Panc1 (cell line): Measurements from ENCODE around the gene PER2. TPM values are rescaled to one million over a fixed set of nuclear protein-coding genes. Genes with fewer than 3 reads are reported as not detected.

Source experiments
- ATAC-seq: fragments of 200-7000 bp; cut with Tn5 transposase; 2 replicates; pipeline ENCODE4 v1.9.1; 2020; ENCODE audit warnings: mild to moderate bottlenecking, moderate library complexity
- BruUV-seq: library from RNA; stranded (reverse); fragments of 400-500 nt; replicated peaks from 2 replicates; lab custom pipeline; 2021; lab: Mats Ljungman, UMichigan
- CTCF ChIA-PET: fragments of 300-600 bp; sonication (Branson Sonifier 250); formaldehyde crosslinking; loops from one replicate; lab custom pipeline; 2022; ENCODE audit warnings: antibody characterized with exemption; lab: Charles Lee
- POLR2A ChIA-PET: fragments of 300-600 bp; sonication (Branson Sonifier 250); formaldehyde crosslinking; loops from one replicate; lab custom pipeline; 2022; ENCODE audit warnings: antibody characterized with exemption; lab: Charles Lee
- DNase-seq: peaks from one replicate; pipeline ENCODE4 v3.0.0-alpha.2; 2010; ENCODE audit warnings: low read depth, low spot score
- H3K27ac ChIP-seq: 2 replicates; pipeline ENCODE4 v1.5.1; 2011; ENCODE audit warnings: mild to moderate bottlenecking, low read length, inconsistent platforms
- H3K27me3 ChIP-seq: fragments of 200-500 bp; sonication (Bioruptor generic); 2 replicates; pipeline ENCODE4 v1.6.0; 2014; ENCODE audit warnings: low read length, inconsistent platforms; ENCODE audit not compliant: control insufficient read depth, insufficient read depth
- H3K36me3 ChIP-seq: fragments of 200-500 bp; sonication (Bioruptor generic); 2 replicates; pipeline ENCODE4 v1.5.1; 2014; ENCODE audit warnings: inconsistent platforms, mild to moderate bottlenecking, low read length, moderate library complexity; ENCODE audit not compliant: control insufficient read depth, insufficient read depth
- H3K4me1 ChIP-seq: 2 replicates; pipeline ENCODE4 v1.5.1; 2011; ENCODE audit warnings: inconsistent platforms, mild to moderate bottlenecking, low read length, moderate library complexity; ENCODE audit not compliant: control insufficient read depth, insufficient read depth
- H3K4me3 ChIP-seq, 2 experiments: 2 replicates each; pipeline ENCODE4 v1.5.1; 2011 to 2012; ENCODE audit warnings: low read depth in 2 of 2, low read length in 2 of 2, mild to moderate bottlenecking in 2 of 2, inconsistent platforms in 1 of 2, moderate library complexity in 1 of 2
- H3K9me3 ChIP-seq: fragments of 200-500 bp; sonication (Bioruptor generic); 2 replicates; pipeline ENCODE4 v1.5.1; 2014; ENCODE audit warnings: low read depth, mild to moderate bottlenecking, inconsistent platforms, low read length, moderate library complexity; ENCODE audit not compliant: control insufficient read depth, insufficient read depth
- POLR2AphosphoS5 ChIP-seq: IDR thresholded peaks from 2 replicates; pipeline ENCODE4 v1.6.1; 2012; ENCODE audit warnings: mild to moderate bottlenecking, low read depth, low read length, moderate library complexity
- SIN3A ChIP-seq: IDR thresholded peaks from 2 replicates; pipeline ENCODE4 v1.6.1; 2012; ENCODE audit warnings: low read depth, mild to moderate bottlenecking, low read length, moderate library complexity, borderline replicate concordance; ENCODE audit not compliant: insufficient read depth
- TCF7L2 ChIP-seq: IDR thresholded peaks from 2 replicates; pipeline ENCODE4 v1.6.1; 2011; ENCODE audit warnings: mild to moderate bottlenecking, low read depth, low read length, inconsistent platforms
- in situ Hi-C: cut with HindIII; loops from 2 replicates; pipeline ENCODE4 v1.10.0; 2016; ENCODE audit warnings: low sequenced_read_pairs, low pct_unique_long_range_greater_than_20kb
- intact Hi-C: fragments of 100-400 bp; cut with micrococcal nuclease; formaldehyde crosslinking; loops from one replicate; pipeline ENCODE4 v1.10.0; 2022; ENCODE audit not compliant: unreplicated experiment
- total RNA-seq: library from RNA; stranded (reverse); gene quantifications from one replicate; pipeline ENCODE4 v1.2.1, GENCODE V29; 2021; ENCODE audit not compliant: unreplicated experiment
- TF ChIP-seq, protein P1 (sequence below), 2 experiments: IDR thresholded peaks; 2 replicates each; pipeline ENCODE4 v1.6.1; 2011 to 2012; ENCODE audit warnings: low read depth in 2 of 2, control low read depth in 1 of 2, low read length in 1 of 2, mild to moderate bottlenecking in 1 of 2, moderate library complexity in 1 of 2; ENCODE audit not compliant: insufficient read depth in 1 of 2
- TF ChIP-seq, protein P2 (sequence below): fragments of 450-650 bp; IDR thresholded peaks from 2 replicates; pipeline ENCODE4 v1.5.1; 2017; ENCODE audit warnings: mild to moderate bottlenecking

PER2 gene
- total RNA-seq, 1 experiment from 2014 or later: 9.9 TPM

DNA sequence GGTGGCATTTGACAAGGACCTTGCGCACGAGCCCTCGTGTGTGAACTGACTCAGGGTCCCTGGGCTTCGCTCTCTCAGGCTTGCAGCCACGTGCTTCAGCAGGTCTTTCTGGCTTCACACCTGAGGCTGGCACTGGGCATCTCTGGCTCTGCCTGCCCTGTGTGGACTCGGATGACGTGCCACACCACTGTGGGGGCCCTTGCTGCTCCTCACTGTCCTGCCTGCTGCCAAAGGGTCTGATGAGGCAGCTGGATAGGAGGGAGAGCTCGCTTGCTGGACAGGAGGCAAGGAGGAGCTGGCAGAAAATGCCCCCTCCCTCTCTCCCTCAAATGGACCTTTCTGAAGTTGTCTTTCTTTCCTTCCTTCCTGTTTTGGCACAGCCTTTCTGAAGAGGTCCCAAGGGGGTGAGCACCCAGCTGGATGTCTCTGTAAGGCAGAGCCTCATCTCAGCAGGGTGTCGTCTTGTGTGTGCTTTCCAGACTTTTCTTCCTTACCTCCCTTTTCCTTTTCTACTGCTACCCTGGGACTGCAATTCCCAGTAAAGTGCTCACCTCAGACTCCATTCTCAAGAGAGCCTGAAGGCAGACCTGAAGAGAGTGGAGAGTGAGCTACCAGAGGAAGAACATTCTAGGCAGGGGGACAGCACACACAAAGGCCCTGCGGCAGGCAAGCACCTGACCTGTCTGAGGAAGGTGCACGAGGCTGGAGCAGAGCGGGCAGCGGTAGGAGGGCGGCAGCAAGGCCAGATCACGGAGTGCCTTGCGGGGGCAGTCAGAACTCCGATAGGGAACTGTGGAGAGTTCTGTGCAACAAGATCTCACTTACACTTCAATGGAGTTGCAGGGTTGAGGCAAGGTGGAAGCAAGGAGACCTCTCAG is 5.3 kb downstream of the PER2 start:
- in situ Hi-C loops (no loop called here), intact Hi-C loops (no loop called here)
- no TSS peak for BruUV-seq
- Histone ChIP-seq H3K36me3 (no peaks in the 10 kb centered on the region; the same call in 1 of the 2 replicates), H3K27ac (no peak overlapping the region), H3K4me3 (no peak overlapping the region), H3K9me3 (no peaks in the 10 kb centered on the region), H3K27me3 (no peaks in the 10 kb centered on the region), H3K4me1 (peaks cover 30% of the 10 kb centered on the region)
- no peak for ATAC-seq
- CTCF ChIA-PET: interaction anchor here (1.0 kb wide), 1 partner anchor 19 kb away, joined by 3 read pairs; no protein-coding TSS in a partner anchor
- no peak for DNase-seq
- POLR2A ChIA-PET: interaction anchor here (0.9 kb wide), 1 partner anchor 11 kb away, joined by 3 read pairs; no protein-coding TSS in a partner anchor
- TF ChIP-seq POLR2AphosphoS5 (no peak), SIN3A (no peak), TCF7L2 (no peak)
- TF ChIP-seq, protein P1, sequence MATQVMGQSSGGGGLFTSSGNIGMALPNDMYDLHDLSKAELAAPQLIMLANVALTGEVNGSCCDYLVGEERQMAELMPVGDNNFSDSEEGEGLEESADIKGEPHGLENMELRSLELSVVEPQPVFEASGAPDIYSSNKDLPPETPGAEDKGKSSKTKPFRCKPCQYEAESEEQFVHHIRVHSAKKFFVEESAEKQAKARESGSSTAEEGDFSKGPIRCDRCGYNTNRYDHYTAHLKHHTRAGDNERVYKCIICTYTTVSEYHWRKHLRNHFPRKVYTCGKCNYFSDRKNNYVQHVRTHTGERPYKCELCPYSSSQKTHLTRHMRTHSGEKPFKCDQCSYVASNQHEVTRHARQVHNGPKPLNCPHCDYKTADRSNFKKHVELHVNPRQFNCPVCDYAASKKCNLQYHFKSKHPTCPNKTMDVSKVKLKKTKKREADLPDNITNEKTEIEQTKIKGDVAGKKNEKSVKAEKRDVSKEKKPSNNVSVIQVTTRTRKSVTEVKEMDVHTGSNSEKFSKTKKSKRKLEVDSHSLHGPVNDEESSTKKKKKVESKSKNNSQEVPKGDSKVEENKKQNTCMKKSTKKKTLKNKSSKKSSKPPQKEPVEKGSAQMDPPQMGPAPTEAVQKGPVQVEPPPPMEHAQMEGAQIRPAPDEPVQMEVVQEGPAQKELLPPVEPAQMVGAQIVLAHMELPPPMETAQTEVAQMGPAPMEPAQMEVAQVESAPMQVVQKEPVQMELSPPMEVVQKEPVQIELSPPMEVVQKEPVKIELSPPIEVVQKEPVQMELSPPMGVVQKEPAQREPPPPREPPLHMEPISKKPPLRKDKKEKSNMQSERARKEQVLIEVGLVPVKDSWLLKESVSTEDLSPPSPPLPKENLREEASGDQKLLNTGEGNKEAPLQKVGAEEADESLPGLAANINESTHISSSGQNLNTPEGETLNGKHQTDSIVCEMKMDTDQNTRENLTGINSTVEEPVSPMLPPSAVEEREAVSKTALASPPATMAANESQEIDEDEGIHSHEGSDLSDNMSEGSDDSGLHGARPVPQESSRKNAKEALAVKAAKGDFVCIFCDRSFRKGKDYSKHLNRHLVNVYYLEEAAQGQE (IDR thresholded peaks at IDR 0.05; ENCODE audit: insufficient read depth in 1 of 2, low read depth in 2 of 2, low read length in 1 of 2): no peak
- TF ChIP-seq, protein P2, sequence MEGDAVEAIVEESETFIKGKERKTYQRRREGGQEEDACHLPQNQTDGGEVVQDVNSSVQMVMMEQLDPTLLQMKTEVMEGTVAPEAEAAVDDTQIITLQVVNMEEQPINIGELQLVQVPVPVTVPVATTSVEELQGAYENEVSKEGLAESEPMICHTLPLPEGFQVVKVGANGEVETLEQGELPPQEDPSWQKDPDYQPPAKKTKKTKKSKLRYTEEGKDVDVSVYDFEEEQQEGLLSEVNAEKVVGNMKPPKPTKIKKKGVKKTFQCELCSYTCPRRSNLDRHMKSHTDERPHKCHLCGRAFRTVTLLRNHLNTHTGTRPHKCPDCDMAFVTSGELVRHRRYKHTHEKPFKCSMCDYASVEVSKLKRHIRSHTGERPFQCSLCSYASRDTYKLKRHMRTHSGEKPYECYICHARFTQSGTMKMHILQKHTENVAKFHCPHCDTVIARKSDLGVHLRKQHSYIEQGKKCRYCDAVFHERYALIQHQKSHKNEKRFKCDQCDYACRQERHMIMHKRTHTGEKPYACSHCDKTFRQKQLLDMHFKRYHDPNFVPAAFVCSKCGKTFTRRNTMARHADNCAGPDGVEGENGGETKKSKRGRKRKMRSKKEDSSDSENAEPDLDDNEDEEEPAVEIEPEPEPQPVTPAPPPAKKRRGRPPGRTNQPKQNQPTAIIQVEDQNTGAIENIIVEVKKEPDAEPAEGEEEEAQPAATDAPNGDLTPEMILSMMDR: no peak

DNA sequence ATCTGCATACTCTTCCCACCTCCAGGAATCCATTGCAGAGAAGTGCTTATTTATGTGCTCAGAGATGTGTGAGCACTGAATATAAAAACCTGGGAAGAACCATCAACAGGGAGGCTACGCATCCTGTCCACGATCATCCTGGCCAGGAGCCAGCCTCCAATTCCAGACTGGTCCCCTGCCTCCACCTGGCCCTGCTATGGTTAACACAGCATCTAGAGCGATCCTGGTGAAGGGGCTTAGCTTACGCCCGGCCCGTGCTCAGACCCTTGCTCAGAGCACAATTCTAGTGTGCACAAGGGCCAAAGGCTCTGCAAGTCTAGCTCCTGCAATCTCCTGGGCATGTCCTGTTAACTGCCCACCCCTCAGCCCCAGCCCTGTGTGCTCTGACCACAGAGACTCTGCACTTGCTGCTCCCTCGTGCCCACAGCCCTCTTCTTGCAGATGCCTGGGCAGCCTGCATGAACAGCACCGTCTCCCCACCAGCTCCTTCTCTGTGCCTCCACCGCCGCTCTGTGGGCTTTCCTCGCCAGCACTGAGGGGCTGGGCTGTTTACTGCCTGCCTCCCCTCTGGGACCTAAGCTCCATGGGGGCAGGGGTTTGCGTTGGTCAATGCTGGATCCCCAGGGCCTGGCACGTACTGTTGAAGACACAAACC is 6.5 kb downstream of the PER2 start:
- DNase-seq (no peak), ATAC-seq (no peak)
- intact Hi-C loops (no loop called here), in situ Hi-C loops (no loop called here)
- no peaks in the 10 kb centered on the region for H3K27me3 ChIP-seq
- ChIA-PET CTCF (no interaction called here), POLR2A (no interaction called here)
- H3K4me3 ChIP-seq: no peak overlapping the region
- peaks cover 25% of the 10 kb centered on the region for H3K4me1 ChIP-seq
- TF ChIP-seq, protein P2: no peak
- no peak for TF ChIP-seq SIN3A
- no peak for TF ChIP-seq TCF7L2
- TF ChIP-seq, protein P1 (IDR thresholded peaks at IDR 0.05; ENCODE audit: insufficient read depth in 1 of 2, low read depth in 2 of 2, low read length in 1 of 2): no peak
- no peak for TF ChIP-seq POLR2AphosphoS5
- no peak overlapping the region for H3K27ac ChIP-seq
- H3K36me3 ChIP-seq: no peaks in the 10 kb centered on the region
- no peaks in the 10 kb centered on the region for H3K9me3 ChIP-seq
- BruUV-seq: no TSS peak
